OCI-LY3 (cell line): ENCODE measurements around the gene CEP112.
A peak's percentile ranks its signal among the peaks of the same experiment; 100 is the strongest.

Source experiments
- H2AFZ ChIP-seq: fragments of 200-600, 300-600 bp; shearing (Covaris generic); 2 replicates; pipeline ENCODE4 v1.6.0; 2014; ENCODE audit warnings: antibody characterized with exemption, low read depth, low read length
- H3K27ac ChIP-seq: fragments of 200-600, 300-600 bp; sonication (generic); 2 replicates; pipeline ENCODE4 v1.5.1; 2014; ENCODE audit warnings: mild to moderate bottlenecking, low read length, moderate library complexity, mixed read lengths
- H3K27me3 ChIP-seq: fragments of 200-600, 300-600 bp; sonication (generic); 2 replicates; pipeline ENCODE4 v1.6.1; 2014; ENCODE audit warnings: low read depth, low read length, mixed read lengths
- H3K36me3 ChIP-seq: fragments of 200-600, 300-600 bp; sonication (generic); replicated peaks from 2 replicates; pipeline ENCODE3; 2014; ENCODE audit warnings: low read depth, low read length, mixed read lengths
- H3K4me1 ChIP-seq: fragments of 300-600, 200-600 bp; sonication (generic); 2 replicates; pipeline ENCODE4 v1.6.1; 2014; ENCODE audit warnings: low read length, mixed read lengths
- H3K4me2 ChIP-seq: fragments of 200-600, 300-600 bp; sonication (generic); 2 replicates; pipeline ENCODE4 v1.6.1; 2014; ENCODE audit warnings: low read length, mixed read lengths
- H3K4me3 ChIP-seq: fragments of 300-600, 200-600 bp; sonication (generic); 2 replicates; pipeline ENCODE4 v1.5.1; 2014; ENCODE audit warnings: antibody characterized with exemption, mild to moderate bottlenecking, low read length, moderate library complexity
- H3K79me2 ChIP-seq: fragments of 300-600, 200-600 bp; shearing (Covaris generic); 2 replicates; pipeline ENCODE4 v1.6.1; 2014; ENCODE audit warnings: mild to moderate bottlenecking, low read length, mixed read lengths
- H3K9ac ChIP-seq: fragments of 300-600, 200-600 bp; shearing (Covaris generic); 2 replicates; pipeline ENCODE4 v1.6.0; 2014; ENCODE audit warnings: mild to moderate bottlenecking, low read length, moderate library complexity
- H3K9me3 ChIP-seq: fragments of 200-600, 300-600 bp; shearing (Covaris generic); 2 replicates; pipeline ENCODE4 v1.6.1; 2014; ENCODE audit warnings: low read length, mixed read lengths; ENCODE audit not compliant: insufficient read depth
- H4K20me1 ChIP-seq: fragments of 200-600, 300-600 bp; sonication (generic); 2 replicates; pipeline ENCODE4 v1.6.1; 2016; ENCODE audit warnings: low read length, mixed read lengths; ENCODE audit not compliant: insufficient read depth
- EZH2phosphoT487 ChIP-seq: fragments of 200-600 bp; shearing (Covaris generic); IDR thresholded peaks from 2 replicates; pipeline ENCODE4 v1.6.1; 2018; ENCODE audit warnings: antibody characterized with exemption, mixed run types, low read depth
- TF ChIP-seq, protein P1 (sequence below): fragments of 200-600, 300-600 bp; sonication (generic); IDR thresholded peaks from 2 replicates; pipeline ENCODE4 v1.5.1; 2014; ENCODE audit warnings: antibody characterized with exemption, low read length, low read depth

Gene CEP112

DNA sequence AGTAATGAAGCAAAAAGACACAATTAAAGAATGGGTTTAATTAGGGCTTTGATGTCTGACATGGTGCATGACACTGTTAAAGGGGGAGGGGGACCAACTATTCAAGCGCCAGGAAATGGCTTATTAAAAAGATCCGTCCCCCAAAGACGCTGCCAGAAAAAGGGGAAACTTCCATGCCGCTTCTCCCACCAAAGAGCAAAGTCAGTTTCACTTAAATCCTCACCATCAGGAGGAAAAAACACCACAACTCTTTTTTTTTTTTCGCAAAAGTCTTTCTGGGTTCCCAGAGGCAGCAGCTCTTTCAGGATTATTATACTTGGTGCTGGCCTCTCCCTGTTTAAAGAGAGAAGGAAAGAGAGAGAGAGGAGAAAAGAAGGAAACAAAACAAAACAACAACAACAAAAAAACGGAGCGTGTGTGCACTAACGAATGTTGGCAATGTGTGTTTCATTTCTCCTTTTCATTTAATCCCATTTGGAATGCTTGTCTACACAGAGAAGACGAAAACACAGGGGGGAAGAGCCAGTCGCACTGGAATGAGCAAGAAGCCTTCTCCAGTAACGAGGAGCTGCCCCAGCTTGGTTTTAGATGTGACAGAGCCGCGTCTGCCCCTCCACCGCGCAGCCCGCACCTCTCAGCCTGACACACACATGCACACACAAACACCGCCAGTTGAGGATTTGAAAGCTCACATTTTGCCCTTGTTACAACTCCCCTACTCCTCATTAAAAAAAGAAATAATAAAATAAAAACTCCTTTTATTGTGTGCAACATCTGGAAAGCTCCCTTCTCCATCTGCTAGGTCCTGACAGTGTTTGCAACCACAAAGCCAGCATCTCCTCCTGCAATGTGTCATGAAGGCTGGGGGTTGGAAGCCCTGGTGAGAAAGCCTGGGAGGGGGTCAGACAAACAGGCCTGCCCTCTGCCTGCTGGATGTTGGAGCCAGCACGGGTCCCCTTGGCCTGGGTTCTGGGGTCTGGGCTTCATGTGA lies 597.8 kb downstream of the CEP112 start:
- H3K4me3 ChIP-seq: peak overlapping the region; percentile 46
- peak overlapping the region; percentile 94 for H2AFZ ChIP-seq
- no peaks in the 10 kb centered on the region for H3K79me2 ChIP-seq
- H3K27ac ChIP-seq: no peak overlapping the region
- H3K4me1 ChIP-seq: peaks cover 8% of the 10 kb centered on the region
- H3K36me3 ChIP-seq: no peaks in the 10 kb centered on the region
- no peaks in the 10 kb centered on the region for H3K27me3 ChIP-seq
- H3K9me3 ChIP-seq: no peaks in the 10 kb centered on the region
- 0 out of 2 replicates have a peak overlapping the region, but pooled peaks have one; percentile 22 for H3K9ac ChIP-seq
- TF ChIP-seq EZH2phosphoT487: no peak
- TF ChIP-seq, protein P1, sequence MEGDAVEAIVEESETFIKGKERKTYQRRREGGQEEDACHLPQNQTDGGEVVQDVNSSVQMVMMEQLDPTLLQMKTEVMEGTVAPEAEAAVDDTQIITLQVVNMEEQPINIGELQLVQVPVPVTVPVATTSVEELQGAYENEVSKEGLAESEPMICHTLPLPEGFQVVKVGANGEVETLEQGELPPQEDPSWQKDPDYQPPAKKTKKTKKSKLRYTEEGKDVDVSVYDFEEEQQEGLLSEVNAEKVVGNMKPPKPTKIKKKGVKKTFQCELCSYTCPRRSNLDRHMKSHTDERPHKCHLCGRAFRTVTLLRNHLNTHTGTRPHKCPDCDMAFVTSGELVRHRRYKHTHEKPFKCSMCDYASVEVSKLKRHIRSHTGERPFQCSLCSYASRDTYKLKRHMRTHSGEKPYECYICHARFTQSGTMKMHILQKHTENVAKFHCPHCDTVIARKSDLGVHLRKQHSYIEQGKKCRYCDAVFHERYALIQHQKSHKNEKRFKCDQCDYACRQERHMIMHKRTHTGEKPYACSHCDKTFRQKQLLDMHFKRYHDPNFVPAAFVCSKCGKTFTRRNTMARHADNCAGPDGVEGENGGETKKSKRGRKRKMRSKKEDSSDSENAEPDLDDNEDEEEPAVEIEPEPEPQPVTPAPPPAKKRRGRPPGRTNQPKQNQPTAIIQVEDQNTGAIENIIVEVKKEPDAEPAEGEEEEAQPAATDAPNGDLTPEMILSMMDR: no peak
- no peaks in the 10 kb centered on the region for H4K20me1 ChIP-seq
- H3K4me2 ChIP-seq: peak overlapping the region; percentile 59

DNA sequence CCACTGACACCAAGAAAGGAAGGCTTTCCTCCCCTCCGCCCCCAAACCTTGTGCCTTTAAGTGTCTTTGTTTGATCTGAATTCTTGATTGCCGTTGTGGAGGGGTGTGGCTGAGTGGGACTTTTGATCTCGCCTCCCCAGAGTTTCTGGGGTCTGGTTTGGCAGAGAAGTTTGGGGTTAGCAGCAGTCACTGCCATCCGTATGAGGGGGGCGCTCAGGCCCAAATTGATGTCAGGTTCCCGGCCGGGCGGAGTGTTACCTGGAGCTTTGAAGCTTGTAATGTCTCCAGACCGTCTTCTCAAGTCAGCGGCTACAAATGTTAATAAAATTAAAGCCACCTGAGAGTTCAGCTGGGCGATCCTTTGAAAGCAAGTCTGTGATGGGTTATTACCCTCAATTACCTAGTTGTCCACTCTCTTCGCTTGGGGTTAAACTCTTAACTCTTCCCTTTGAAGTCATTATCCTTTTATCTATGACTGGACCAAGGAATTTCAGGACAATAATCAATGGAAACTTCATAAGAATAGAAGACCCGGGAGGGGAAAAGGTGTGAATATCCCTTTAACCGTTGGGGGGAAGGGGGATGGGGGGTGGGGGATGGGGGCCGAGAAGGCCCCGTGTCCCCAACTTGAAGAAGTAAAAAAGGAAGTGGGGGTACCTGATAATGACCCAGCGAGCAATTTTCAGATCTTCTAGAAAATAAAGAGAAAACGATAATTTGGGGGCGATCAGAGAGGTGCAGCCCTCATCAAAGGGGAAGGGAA lies 598.7 kb downstream of the CEP112 start:
- no peak for TF ChIP-seq EZH2phosphoT487
- TF ChIP-seq, protein P1: no peak
- Histone ChIP-seq H3K4me2 (peak overlapping the region; percentile 59), H3K36me3 (no peaks in the 10 kb centered on the region), H4K20me1 (no peaks in the 10 kb centered on the region), H3K9ac (no peak overlapping the region), H3K9me3 (no peaks in the 10 kb centered on the region), H3K4me3 (peak overlapping the region; percentile 46), H3K4me1 (peaks cover 8% of the 10 kb centered on the region), H2AFZ (no peak overlapping the region), H3K79me2 (no peaks in the 10 kb centered on the region), H3K27ac (no peak overlapping the region), H3K27me3 (no peaks in the 10 kb centered on the region)

DNA sequence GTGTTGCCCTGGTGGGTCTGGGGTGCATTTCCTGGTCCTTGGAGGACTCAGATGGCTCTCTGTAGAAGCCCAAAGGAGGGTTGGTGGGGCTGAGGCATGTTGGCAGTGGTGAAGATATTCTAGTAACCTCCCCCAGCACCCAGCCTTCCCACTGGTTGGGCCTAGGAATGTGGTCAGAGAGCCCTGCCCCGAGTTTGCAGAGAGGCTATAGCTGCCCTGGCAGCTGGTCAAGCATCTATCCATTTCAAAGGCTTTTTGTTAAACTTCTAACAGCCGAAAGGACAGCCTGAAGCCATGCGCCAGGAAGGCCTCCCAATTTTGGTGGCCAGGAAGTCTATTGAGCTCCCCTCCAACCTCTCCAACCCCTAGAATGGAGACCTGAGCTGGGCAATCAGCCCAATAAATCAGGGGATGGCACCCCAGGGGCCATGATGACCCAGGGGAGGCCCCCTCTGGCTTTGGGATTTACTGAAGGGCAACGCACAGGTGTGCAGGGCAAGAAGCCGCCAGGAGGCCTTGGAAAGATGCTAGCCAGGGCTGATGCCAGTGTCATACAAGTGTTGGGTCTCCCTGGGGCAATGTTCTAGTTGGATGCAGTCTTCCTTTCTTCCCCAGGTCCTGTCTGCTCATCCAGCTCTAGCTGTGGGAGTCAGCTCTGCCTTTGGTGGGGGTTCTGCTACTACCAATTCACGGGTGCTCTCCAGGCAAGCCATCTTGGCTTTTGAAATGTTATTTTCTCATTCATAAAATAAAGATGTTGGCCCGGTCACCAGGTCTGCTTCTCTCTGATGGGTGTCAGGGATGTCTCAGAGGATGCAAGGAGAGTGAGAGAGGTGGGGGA lies 599.6 kb downstream of the CEP112 start:
- no peaks in the 10 kb centered on the region for H3K9me3 ChIP-seq
- peaks cover 8% of the 10 kb centered on the region for H3K4me1 ChIP-seq
- no peak overlapping the region for H3K27ac ChIP-seq
- TF ChIP-seq EZH2phosphoT487: no peak
- TF ChIP-seq, protein P1: no peak
- no peak overlapping the region for H3K9ac ChIP-seq
- H3K79me2 ChIP-seq: no peaks in the 10 kb centered on the region
- no peaks in the 10 kb centered on the region for H4K20me1 ChIP-seq
- no peak overlapping the region for H3K4me2 ChIP-seq
- H3K27me3 ChIP-seq: no peaks in the 10 kb centered on the region
- no peaks in the 10 kb centered on the region for H3K36me3 ChIP-seq
- no peak overlapping the region for H2AFZ ChIP-seq
- H3K4me3 ChIP-seq: no peak overlapping the region
